Measurements from ENCODE around the gene ZFC3H1.

GRCh38 chr12:71592841-71593240, 70.8 kb downstream of the ZFC3H1 start:
- TF ChIP-seq MAX (IDR thresholded peaks at IDR 0.05) (no peak), EGR1 (IDR thresholded peaks at IDR 0.05) (no peak)

Measured in Ishikawa (cell line).